Transverse colon (tissue), 4 donors: ENCODE data around the gene NUP54. TPM values are rescaled to one million over a fixed set of nuclear protein-coding genes. Genes with fewer than 3 reads are reported as not detected.
A peak's percentile ranks its signal among the peaks of the same experiment; 100 is the strongest.

Experiments
- DNase-seq: peaks from one replicate; pipeline ENCODE4 v3.0.0-alpha.2; 2019
- H3K27ac ChIP-seq, 4 donors: fragments of 200-600 bp; sonication (generic); 2 replicates each; pipeline ENCODE4 v1.5.1; 2016 to 2018; ENCODE audit warnings: inconsistent platforms in 4 of 4
- H3K27me3 ChIP-seq: fragments of 200-600 bp; sonication (generic); 2 replicates; pipeline ENCODE4 v1.5.1; 2017; ENCODE audit warnings: inconsistent platforms
- H3K36me3 ChIP-seq, 4 donors: fragments of 200-600 bp; sonication (generic); 2 replicates each; pipeline ENCODE4 v1.5.1; 2017 to 2019; ENCODE audit warnings: inconsistent platforms in 4 of 4
- H3K4me1 ChIP-seq, 4 donors: fragments of 200-600 bp; sonication (generic); 2 replicates each; pipeline ENCODE4 v1.5.1; 2017 to 2020; ENCODE audit warnings: inconsistent platforms in 4 of 4
- H3K4me3 ChIP-seq, 4 donors: fragments of 200-600 bp; sonication (generic); 1 replicate in 1 of 4; 2 replicates in 3 of 4; pipeline versions ENCODE4 v1.5.1 to v1.6.1; 2017 to 2019; ENCODE audit warnings: inconsistent platforms in 4 of 4
- H3K9me3 ChIP-seq, 2 donors: fragments of 200-600 bp; sonication (generic); 2 replicates each; pipeline ENCODE4 v1.5.1; 2017 to 2019; ENCODE audit warnings: inconsistent platforms in 2 of 2
- CTCF ChIP-seq, 5 experiments: fragments of 200-600 bp in 3 of 5; fragments of 450-650 bp in 2 of 5; sonication (generic) in 3 of 5; IDR thresholded peaks; 1 replicate in 2 of 5; 2 replicates in 3 of 5; pipeline ENCODE4 v1.5.1; 2016 to 2017; ENCODE audit warnings: antibody characterized with exemption in 5 of 5, inconsistent platforms in 3 of 5, mild to moderate bottlenecking in 2 of 5, moderate library complexity in 1 of 5
- EP300 ChIP-seq: sonication (generic); formaldehyde crosslinking; IDR thresholded peaks from one replicate; pipeline ENCODE4 v1.6.1; 2017; ENCODE audit warnings: antibody characterized with exemption, low read depth
- POLR2A ChIP-seq: fragments of 450-650 bp; IDR thresholded peaks from one replicate; pipeline ENCODE4 v1.6.1; 2016; ENCODE audit warnings: antibody characterized with exemption, mild to moderate bottlenecking, moderate library complexity
- POLR2AphosphoS5 ChIP-seq, 3 donors: sonication (generic); formaldehyde crosslinking; IDR thresholded peaks; one replicate each; pipeline ENCODE4 v1.6.1; 2016; ENCODE audit warnings: antibody characterized with exemption in 3 of 3
- WGBS, 2 donors: methylation state at CpG; one replicate each; pipeline ENCODE4 v1.1.5; 2018; ENCODE audit warnings: low coverage in 1 of 2; 5-methylcytosine and 5-hydroxymethylcytosine counted together
- in situ Hi-C, 4 donors: fragments of 200-750 bp; cut with MboI; loops; one replicate each; pipeline versions ENCODE4 v1.15.0 to v1.15.1; 2017; ENCODE audit warnings: low sequenced_read_pairs in 3 of 4, low pct_ligation_motif_present in 1 of 4, low pct_unique_long_range_greater_than_20kb in 1 of 4
- intact Hi-C: fragments of 100-400 bp; cut with DNase I; formaldehyde crosslinking; loops from one replicate; pipeline ENCODE4 v1.15.1; 2023; ENCODE audit warnings: low total_unique reads
- total RNA-seq, 4 donors: library from RNA; depleted of rRNA; stranded (reverse); fragments of >200 nt; gene quantifications; one replicate each; pipeline ENCODE4 v1.1.0, GENCODE V29; 2016

The NUP54 gene
- total RNA-seq, 4 donors from 2014 or later: 7.0 to 142 (median 29.2) TPM

- TF ChIP-seq CTCF (IDR thresholded peaks at IDR 0.05) (peak in 4 of 5 experiments; percentile 43 to 57 (median 46)), EP300 (no peak)
- Histone ChIP-seq H3K27me3 (no peaks in the 10 kb centered on the region), H3K4me3 (no peak overlapping the region), H3K27ac (no peak overlapping the region), H3K9me3 (no peaks in the 10 kb centered on the region), H3K4me1 (no peaks in the 10 kb centered on the region), H3K36me3 (no peaks in the 10 kb centered on the region)
- peak; percentile 37 for DNase-seq
- intact Hi-C loops: no loop called here
- in situ Hi-C loops: loop anchor here in 1 of 4 donors (25.0 kb wide), 1 partner anchor 200 kb away; no protein-coding TSS in a partner anchor
- WGBS, 2 donors: 28 to 42% methylated on average over 10 to 13 of the region's 13 CpGs
Measured at GRCh38 chr4:76087007-76087769, 61.0 kb downstream of the NUP54 start.

- Histone ChIP-seq H3K4me1 (no peaks in the 10 kb centered on the region), H3K27me3 (no peaks in the 10 kb centered on the region), H3K9me3 (no peaks in the 10 kb centered on the region), H3K27ac (no peak overlapping the region), H3K4me3 (no peak overlapping the region), H3K36me3 (no peaks in the 10 kb centered on the region)
- in situ Hi-C loops: loop anchor here in 1 of 4 donors (25.0 kb wide), 1 partner anchor 197 kb away; no protein-coding TSS in a partner anchor
- TF ChIP-seq POLR2AphosphoS5 (IDR thresholded peaks at IDR 0.05) (no peak), CTCF (IDR thresholded peaks at IDR 0.05) (no peak), POLR2A (no peak), EP300 (no peak)
- DNase-seq: no peak
- WGBS, 2 donors: 73 to 100% methylated on average over 1 of the region's 1 CpG
- intact Hi-C loops: no loop called here
Measured at GRCh38 chr4:76084542-76084941, 63.7 kb downstream of the NUP54 start.

- no peaks in the 10 kb centered on the region for H3K27me3 ChIP-seq
- intact Hi-C loops (no loop called here), in situ Hi-C loops (loop anchor here in 1 of 4 donors (25.0 kb wide), 1 partner anchor 196 kb away; no protein-coding TSS in a partner anchor)
- H3K36me3 ChIP-seq: no peaks in the 10 kb centered on the region
- H3K9me3 ChIP-seq: no peaks in the 10 kb centered on the region
- WGBS, 2 donors: 70 to 86% methylated on average over 3 of the region's 3 CpGs
- no peaks in the 10 kb centered on the region for H3K4me1 ChIP-seq
- TF ChIP-seq POLR2A: no peak
- TF ChIP-seq POLR2AphosphoS5 (IDR thresholded peaks at IDR 0.05): no peak
- TF ChIP-seq CTCF (IDR thresholded peaks at IDR 0.05): no peak
- TF ChIP-seq EP300: no peak
- no peak overlapping the region for H3K4me3 ChIP-seq
- DNase-seq: no peak
- H3K27ac ChIP-seq: no peak overlapping the region
Measured at GRCh38 chr4:76083386-76083988, 64.7 kb downstream of the NUP54 start.

- intact Hi-C loops (no loop called here), in situ Hi-C loops (loop anchor here in 1 of 4 donors (25.0 kb wide), 1 partner anchor 191 kb away; no protein-coding TSS in a partner anchor)
- no peak for DNase-seq
- WGBS, 2 donors: 71 to 84% methylated on average over 3 to 4 of the region's 4 CpGs
- H3K9me3 ChIP-seq: no peaks in the 10 kb centered on the region
- H3K27me3 ChIP-seq: no peaks in the 10 kb centered on the region
- TF ChIP-seq POLR2AphosphoS5 (IDR thresholded peaks at IDR 0.05) (no peak), POLR2A (no peak), CTCF (IDR thresholded peaks at IDR 0.05) (no peak), EP300 (no peak)
- H3K27ac ChIP-seq: no peak overlapping the region
- H3K4me1 ChIP-seq: no peaks in the 10 kb centered on the region
- no peak overlapping the region for H3K4me3 ChIP-seq
- no peaks in the 10 kb centered on the region for H3K36me3 ChIP-seq
Measured at GRCh38 chr4:76078033-76078613, 70.1 kb downstream of the NUP54 start.
